ENCODE measurements around the gene KCNH8.

DNA sequence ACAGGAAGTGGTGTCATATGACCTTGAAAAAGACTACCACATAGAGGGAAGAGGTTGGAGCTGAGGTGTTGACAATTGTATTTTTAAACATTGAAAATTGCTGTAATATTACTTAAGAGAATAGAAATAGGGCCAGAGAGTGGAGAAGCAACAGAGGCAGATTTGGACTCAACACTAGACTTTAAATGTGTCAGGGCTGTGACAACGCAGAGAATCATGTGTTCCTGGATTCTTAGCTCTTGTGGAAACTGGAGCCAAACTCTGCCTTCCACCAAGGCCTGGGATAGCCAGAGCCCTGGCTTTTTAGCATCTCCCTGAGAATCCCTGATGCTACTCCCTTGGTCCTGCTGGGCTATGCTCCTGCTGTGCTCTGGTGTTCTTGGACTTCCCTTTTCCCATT lies 277.5 kb downstream of the KCNH8 start:
- TF ChIP-seq, protein P1, sequence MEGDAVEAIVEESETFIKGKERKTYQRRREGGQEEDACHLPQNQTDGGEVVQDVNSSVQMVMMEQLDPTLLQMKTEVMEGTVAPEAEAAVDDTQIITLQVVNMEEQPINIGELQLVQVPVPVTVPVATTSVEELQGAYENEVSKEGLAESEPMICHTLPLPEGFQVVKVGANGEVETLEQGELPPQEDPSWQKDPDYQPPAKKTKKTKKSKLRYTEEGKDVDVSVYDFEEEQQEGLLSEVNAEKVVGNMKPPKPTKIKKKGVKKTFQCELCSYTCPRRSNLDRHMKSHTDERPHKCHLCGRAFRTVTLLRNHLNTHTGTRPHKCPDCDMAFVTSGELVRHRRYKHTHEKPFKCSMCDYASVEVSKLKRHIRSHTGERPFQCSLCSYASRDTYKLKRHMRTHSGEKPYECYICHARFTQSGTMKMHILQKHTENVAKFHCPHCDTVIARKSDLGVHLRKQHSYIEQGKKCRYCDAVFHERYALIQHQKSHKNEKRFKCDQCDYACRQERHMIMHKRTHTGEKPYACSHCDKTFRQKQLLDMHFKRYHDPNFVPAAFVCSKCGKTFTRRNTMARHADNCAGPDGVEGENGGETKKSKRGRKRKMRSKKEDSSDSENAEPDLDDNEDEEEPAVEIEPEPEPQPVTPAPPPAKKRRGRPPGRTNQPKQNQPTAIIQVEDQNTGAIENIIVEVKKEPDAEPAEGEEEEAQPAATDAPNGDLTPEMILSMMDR (IDR thresholded peaks at IDR 0.05; ENCODE audit: poor library complexity) = no peak
- TF ChIP-seq EZH2 (IDR thresholded peaks at IDR 0.05; ENCODE audit: borderline replicate concordance) (no peak), EZH2phosphoT487 (IDR thresholded peaks at IDR 0.05; ENCODE audit: low read depth, severe bottlenecking, unreplicated experiment) (no peak)
